H1 (cell line): ENCODE data around the gene VDAC2. TPM values are rescaled to one million over a fixed set of nuclear protein-coding genes. Genes with fewer than 3 reads are reported as not detected.
A peak's percentile ranks its signal among the peaks of the same experiment; 100 is the strongest.

Experiments
- E2F6 ChIP-seq: IDR thresholded peaks from 2 replicates; pipeline ENCODE4 v1.6.1; 2012; ENCODE audit warnings: inconsistent platforms
- HDAC2 ChIP-seq, 2 experiments: fragments of 300-600 bp in 1 of 2; sonication (generic) in 1 of 2; IDR thresholded peaks; 2 replicates each; pipeline ENCODE4 v1.6.1; 2011 to 2012; ENCODE audit warnings: low read depth in 2 of 2, low read length in 2 of 2, mild to moderate bottlenecking in 2 of 2, moderate library complexity in 2 of 2, borderline replicate concordance in 1 of 2, inconsistent platforms in 1 of 2
- SIN3A ChIP-seq, 2 experiments: IDR thresholded peaks in 1 of 2; conservative IDR thresholded peaks in 1 of 2; 2 replicates each; pipeline ENCODE4 v1.6.1; 2011 to 2012; ENCODE audit warnings: low read length in 2 of 2, improper control_type of control experiment in 1 of 2, low read depth in 1 of 2, mild to moderate bottlenecking in 1 of 2
- YY1 ChIP-seq: IDR thresholded peaks from 2 replicates; pipeline ENCODE4 v1.6.1; 2011; ENCODE audit warnings: low read depth, mild to moderate bottlenecking, low read length
- polyA plus RNA-seq, 7 experiments: library from polyadenylated mRNA; depleted of rRNA in 3 of 7; stranded (reverse) in 5 of 7; unstranded in 2 of 7; fragments of >200 nt in 5 of 7; fragments of 200-250 nt in 2 of 7; gene quantifications; 1 replicate in 5 of 7; 2 replicates in 1 of 7; 4 replicates in 1 of 7; pipeline versions ENCODE4 v1.2.1 to v1.2.3, GENCODE V29; 2011 to 2013; ENCODE audit warnings: missing spikeins in 2 of 7, mixed read lengths in 2 of 7
- total RNA-seq: library from RNA; stranded (reverse); fragmentation: NEBNext Ultra II Directional; extraction: Animal tissue kit (Norgen Biotek cat#: 25700); gene quantifications from 2 replicates; pipeline ENCODE4 v1.2.1, GENCODE V29; 2021

Gene VDAC2
- total and polyA plus RNA-seq, 2 of the 8 experiments (the other 6 are each of a cell fraction or from before 2014, with no cell fraction given): 89.8 to 284 TPM

GRCh38 chr10:75234683-75235374 lies 24.2 kb downstream of the VDAC2 start (continued):
- TF ChIP-seq YY1 (0 out of 2 replicates have a peak, but pooled peaks have one; percentile 19), E2F6 (peak; percentile 66), SIN3A (conservative IDR thresholded peaks at IDR 0.05 in 1 of 2, IDR thresholded peaks at IDR 0.05 in 1 of 2; ENCODE audit: low read depth in 1 of 2, low read length in 2 of 2) (peak in 1 of 2 experiments; percentile 67; a peak in 2 of 4 replicates), HDAC2 (IDR thresholded peaks at IDR 0.05; ENCODE audit: borderline replicate concordance in 1 of 2, low read depth in 2 of 2, low read length in 2 of 2) (peak in 1 of 2 experiments; percentile 62; a peak in 1 of 4 replicates)
- TF ChIP-seq, all 59 proteins: peak for 8
